A549 (cell line): ENCODE data around the gene NRXN3. TPM values are rescaled to one million over a fixed set of nuclear protein-coding genes. Genes with fewer than 3 reads are reported as not detected.
A peak's percentile ranks its signal among the peaks of the same experiment; 100 is the strongest.

Experiments used
- ATAC-seq, 2 experiments: fragments of 200-7000 bp in 1 of 2; fragments of >200 bp in 1 of 2; cut with Nextera tagmentation in 1 of 2; cut with Tn5 transposase in 1 of 2; 3 replicates each; pipeline versions ENCODE4 v1.8.0 to v1.9.1; 2018 to 2020; ENCODE audit warnings: mild to moderate bottlenecking in 1 of 2, moderate library complexity in 1 of 2
- CTCF ChIA-PET: fragments of 300-600 bp; sonication (Branson Sonifier 250); formaldehyde crosslinking; extraction: SDS; loops from one replicate; lab custom pipeline; 2021; ENCODE audit warnings: antibody characterized with exemption, inconsistent platforms; lab: Yijun Ruan, JAX
- POLR2A ChIA-PET: fragments of 350-600 bp; formaldehyde crosslinking; extraction: SDS; loops from one replicate; lab custom pipeline; 2021; ENCODE audit warnings: antibody characterized with exemption, inconsistent platforms; lab: Yijun Ruan, JAX
- DNase-seq, 2 experiments: peaks; one replicate each; pipeline versions ENCODE4 v3.0.0 to v3.0.0-alpha.2; 2011 to 2016; ENCODE audit warnings: low read depth in 1 of 2, low spot score in 1 of 2
- FAIRE-seq: peaks from 2 replicates; lab custom pipeline; 2011; peaks lifted over from hg19 to GRCh38; lab: Jason Lieb, UNC
- H3K27ac ChIP-seq, 2 experiments: fragments of >200 bp; sonication (Bioruptor Twin); formaldehyde crosslinking; 3 replicates each; pipeline ENCODE4 v1.5.1; 2016 to 2017
- H3K4me1 ChIP-seq: fragments of >200 bp; sonication (Bioruptor Twin); formaldehyde crosslinking; 3 replicates; pipeline ENCODE4 v1.6.1; 2016
- H3K4me2 ChIP-seq: fragments of >200 bp; sonication (Bioruptor Twin); formaldehyde crosslinking; 3 replicates; pipeline ENCODE4 v1.6.1; 2016
- H3K4me3 ChIP-seq: fragments of >200 bp; sonication (Bioruptor Twin); formaldehyde crosslinking; 3 replicates; pipeline ENCODE4 v1.5.1; 2016
- H3K9me3 ChIP-seq: fragments of >200 bp; sonication (Bioruptor Twin); formaldehyde crosslinking; 3 replicates; pipeline ENCODE4 v1.6.1; 2016
- CBX2 ChIP-seq: fragments of 200-600 bp; sonication (generic); IDR thresholded peaks from 2 replicates; pipeline ENCODE4 v1.6.1; 2016; ENCODE audit warnings: low read depth, mild to moderate bottlenecking, borderline replicate concordance
- CEBPB ChIP-seq, 2 experiments: fragments of >200 bp in 1 of 2; sonication (Bioruptor Twin) in 1 of 2; formaldehyde crosslinking in 1 of 2; IDR thresholded peaks; 2 replicates each; pipeline ENCODE4 v1.6.1; 2012 to 2016
- CTCF ChIP-seq: fragments of >200 bp; sonication (Bioruptor Twin); formaldehyde crosslinking; IDR thresholded peaks from 3 replicates; pipeline ENCODE4 v1.5.1; 2016
- E2F6 ChIP-seq: IDR thresholded peaks from 2 replicates; pipeline ENCODE4 v1.6.1; 2012; ENCODE audit warnings: low read depth, borderline replicate concordance
- EP300 ChIP-seq, 2 experiments: fragments of >200 bp; sonication (Bioruptor Twin); formaldehyde crosslinking; IDR thresholded peaks; 2 replicates in 1 of 2; 3 replicates in 1 of 2; pipeline ENCODE4 v1.6.1; 2016 to 2017
- FOSB ChIP-seq: fragments of 250-450 bp; sonication (Bioruptor Pico); IDR thresholded peaks from 2 replicates; pipeline ENCODE4 v1.5.0; 2020; ENCODE audit warnings: mild to moderate bottlenecking, moderate library complexity
- KDM5A ChIP-seq: fragments of 200-600 bp; sonication (generic); IDR thresholded peaks from 2 replicates; pipeline ENCODE4 v1.6.1; 2016; ENCODE audit warnings: antibody characterized with exemption, mild to moderate bottlenecking
- MAFK ChIP-seq: fragments of 450-650 bp; IDR thresholded peaks from 2 replicates; pipeline ENCODE4 v1.6.1; 2014; ENCODE audit not compliant: partially characterized antibody
- NFE2L2 ChIP-seq: fragments of 150-350 bp; conservative IDR thresholded peaks from 2 replicates; pipeline ENCODE4 v1.6.1; 2014; ENCODE audit warnings: low read length
- POLR2AphosphoS2 ChIP-seq: conservative IDR thresholded peaks from 2 replicates; pipeline ENCODE4 v1.6.1; 2012; ENCODE audit warnings: low read length, improper control_type of control experiment, inconsistent platforms
- RAD21 ChIP-seq, 2 experiments: fragments of >200 bp in 1 of 2; sonication (Bioruptor Twin) in 1 of 2; formaldehyde crosslinking in 1 of 2; IDR thresholded peaks in 1 of 2; conservative IDR thresholded peaks in 1 of 2; 2 replicates in 1 of 2; 3 replicates in 1 of 2; pipeline ENCODE4 v1.6.1; 2012 to 2018; ENCODE audit warnings: inconsistent platforms in 1 of 2
- RCOR1 ChIP-seq: fragments of 150-350 bp; IDR thresholded peaks from 2 replicates; pipeline ENCODE4 v1.6.1; 2014; ENCODE audit warnings: antibody characterized with exemption, low read length, low read depth
- REST ChIP-seq: fragments of 200-600 bp; sonication (generic); IDR thresholded peaks from 2 replicates; pipeline ENCODE4 v1.6.1; 2016; ENCODE audit warnings: antibody characterized with exemption, mild to moderate bottlenecking, moderate library complexity
- RNF2 ChIP-seq: fragments of 200-600 bp; sonication (generic); IDR thresholded peaks from 2 replicates; pipeline ENCODE4 v1.6.1; 2016; ENCODE audit warnings: low read depth, mild to moderate bottlenecking, antibody characterized with exemption, moderate library complexity, borderline replicate concordance
- USF2 ChIP-seq: fragments of 450-650 bp; IDR thresholded peaks from 2 replicates; pipeline ENCODE4 v1.6.1; 2014; ENCODE audit warnings: antibody characterized with exemption
- ZSCAN20 ChIP-seq: fragments of 250-450 bp; sonication (Bioruptor Pico); IDR thresholded peaks from 2 replicates; pipeline ENCODE4 v1.8.0; 2022; ENCODE audit warnings: mild to moderate bottlenecking, moderate library complexity
- WGBS: methylation state at CpG from one replicate; pipeline ENCODE4 v1.1.6; 2017; ENCODE audit errors: missing lambda C conversion rate; 5-methylcytosine and 5-hydroxymethylcytosine counted together
- polyA plus RNA-seq, 4 experiments: library from polyadenylated mRNA; depleted of rRNA in 3 of 4; stranded (reverse); fragments of >200 nt; fragmentation: RNase III in 1 of 4; extraction: RNeasy Plus Mini Kit Qiagen cat#74134 plus additional on column Dnase treatment in 1 of 4; gene quantifications; 2 replicates in 3 of 4; 3 replicates in 1 of 4; pipeline ENCODE4 v1.2.3, GENCODE V29; 2011 to 2017

The NRXN3 gene
- polyA plus RNA-seq, 2 of the 4 experiments (the other 2 are of a cell fraction): 0.62 to 2.3 TPM

- H3K9me3 ChIP-seq: no peaks in the 10 kb centered on the region
- no peak overlapping the region for H3K4me3 ChIP-seq
- no peak for ATAC-seq
- POLR2A ChIA-PET: no interaction called here
- FAIRE-seq: no peak
- CTCF ChIA-PET: no interaction called here
- no peak overlapping the region for H3K4me2 ChIP-seq
- WGBS: 3% methylated on average over 3 of the region's 3 CpGs
- H3K27ac ChIP-seq: no peak overlapping the region
- TF ChIP-seq RNF2: no peak
- no peak for TF ChIP-seq RCOR1
- TF ChIP-seq REST: no peak
- TF ChIP-seq EP300 (IDR thresholded peaks at IDR 0.05): no peak
- TF ChIP-seq FOSB (CRISPR knock-in tag): no peak
- TF ChIP-seq POLR2AphosphoS2: no peak
- TF ChIP-seq ZSCAN20: no peak
- no peak for TF ChIP-seq CBX2
- TF ChIP-seq NFE2L2: no peak
- TF ChIP-seq CTCF: no peak
- TF ChIP-seq RAD21 (conservative IDR thresholded peaks at IDR 0.05 in 1 of 2, IDR thresholded peaks at IDR 0.05 in 1 of 2): no peak
- DNase-seq: no peak
- H3K4me1 ChIP-seq: no peaks in the 10 kb centered on the region
Observed at GRCh38 chr14:78746086-78746595, 576.0 kb downstream of the NRXN3 start.

GRCh38 chr14:78747813-78748212, 577.6 kb downstream of the NRXN3 start:
- WGBS: 6% methylated on average over 2 of the region's 2 CpGs
- DNase-seq: no peak
- Histone ChIP-seq H3K9me3 (no peaks in the 10 kb centered on the region), H3K4me2 (no peak overlapping the region), H3K27ac (no peak overlapping the region), H3K4me1 (no peaks in the 10 kb centered on the region), H3K4me3 (no peak overlapping the region)
- TF ChIP-seq FOSB (CRISPR knock-in tag) (no peak), E2F6 (no peak), CBX2 (no peak), CEBPB (IDR thresholded peaks at IDR 0.05) (no peak), RAD21 (conservative IDR thresholded peaks at IDR 0.05 in 1 of 2, IDR thresholded peaks at IDR 0.05 in 1 of 2) (no peak), USF2 (no peak), KDM5A (no peak), MAFK (peak; percentile 81), RNF2 (no peak)
- FAIRE-seq: no peak
- POLR2A ChIA-PET: no interaction called here
- ATAC-seq: no peak
- CTCF ChIA-PET: interaction anchor here (1.7 kb wide), 1 partner anchor 11 kb away, joined by 4 read pairs; no protein-coding TSS in a partner anchor
